Stimulated activated CD4-positive, alpha-beta T cell treated with anti-CD3 and anti-CD28 coated beads, TNF-alpha, amount 100 ng/mL, for 1 hour (primary cell): ENCODE measurements around the gene NANOS2.
"Not testable (repeated sequence)": the region's sequence is repeated elsewhere in the genome, so short reads cannot be mapped to it uniquely, and the experiment has no call there.

Source experiments
- DNase-seq, 3 donors: peaks; one replicate each; pipeline ENCODE4 v3.0.0-alpha.2; 2020; ENCODE audit warnings: low read depth in 3 of 3, low spot score in 1 of 3

NANOS2 gene

DNA sequence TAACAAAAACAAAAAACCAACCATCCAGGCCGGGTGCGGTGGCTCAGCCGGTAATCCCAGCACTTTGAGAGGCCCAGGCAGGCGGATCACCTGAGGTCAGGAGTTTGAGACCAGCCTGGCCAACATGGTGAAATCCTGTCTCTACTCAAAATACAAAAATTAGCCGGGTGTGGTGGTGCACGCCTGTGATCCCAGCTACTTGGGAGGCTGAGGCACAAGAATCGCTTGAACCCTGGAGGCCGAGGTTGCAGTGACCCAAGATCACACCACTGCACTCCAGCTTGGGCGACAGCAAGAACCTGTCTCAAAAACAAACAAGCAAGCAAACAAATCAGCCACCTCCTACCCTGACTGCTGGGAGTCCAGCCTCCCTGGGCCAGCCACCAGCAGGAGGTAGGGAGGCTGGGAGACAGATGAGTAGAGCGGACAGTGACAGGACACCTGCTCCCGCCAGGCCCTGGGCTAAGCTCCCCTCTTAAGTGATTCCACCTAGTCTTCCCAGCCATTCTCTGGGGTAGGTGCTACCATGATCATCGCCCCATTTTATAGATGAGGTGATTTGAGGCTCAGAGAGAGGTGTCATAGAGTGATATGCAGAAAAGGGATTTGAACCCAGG is 18.5 kb downstream of the NANOS2 start:
- not testable (repeated sequence) for DNase-seq

DNA sequence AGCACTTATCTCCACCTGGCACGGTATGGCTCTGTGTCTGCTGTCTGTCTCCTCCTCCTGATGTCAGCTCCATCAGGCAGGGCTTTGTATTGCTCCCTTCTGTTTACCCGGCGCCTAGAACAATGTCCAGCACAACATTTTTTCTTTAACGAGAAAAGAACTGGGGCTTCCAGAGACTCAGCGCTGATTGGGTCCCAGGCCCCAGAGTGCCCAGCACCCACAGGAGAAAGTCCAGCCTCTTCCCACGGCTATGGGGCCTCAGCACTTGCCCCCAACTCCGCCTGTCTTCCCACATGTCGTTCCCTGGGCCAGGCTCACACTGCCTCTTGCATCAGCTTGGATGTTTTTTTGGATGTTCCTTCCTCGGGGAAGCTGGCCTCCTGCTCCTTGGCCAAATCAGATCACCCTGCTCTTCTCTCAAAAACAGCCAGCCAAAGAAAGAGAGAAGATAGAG is 19.0 kb downstream of the NANOS2 start:
- no peak for DNase-seq

DNA sequence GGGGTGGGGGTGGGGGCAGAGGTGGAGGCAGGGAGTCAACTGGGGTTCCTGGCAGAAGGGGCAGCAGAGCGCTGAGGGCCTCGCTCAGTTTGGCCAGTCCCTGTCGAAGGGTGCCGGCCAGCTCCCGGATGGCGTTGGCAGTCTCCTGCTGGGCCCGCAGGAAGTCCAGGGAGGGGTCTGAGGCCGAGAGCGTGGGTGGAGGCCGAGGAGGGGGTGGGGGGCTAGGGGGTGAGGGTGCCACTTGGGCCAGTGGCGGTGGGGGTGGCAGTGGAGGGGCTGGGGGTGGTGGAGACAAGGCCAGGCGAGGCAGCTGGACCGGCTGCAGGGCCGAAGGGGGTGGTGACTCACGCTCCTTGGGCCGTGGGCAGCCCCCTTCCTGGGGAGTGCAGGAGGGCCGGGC is 23.7 kb downstream of the NANOS2 start:
- no peak for DNase-seq

DNA sequence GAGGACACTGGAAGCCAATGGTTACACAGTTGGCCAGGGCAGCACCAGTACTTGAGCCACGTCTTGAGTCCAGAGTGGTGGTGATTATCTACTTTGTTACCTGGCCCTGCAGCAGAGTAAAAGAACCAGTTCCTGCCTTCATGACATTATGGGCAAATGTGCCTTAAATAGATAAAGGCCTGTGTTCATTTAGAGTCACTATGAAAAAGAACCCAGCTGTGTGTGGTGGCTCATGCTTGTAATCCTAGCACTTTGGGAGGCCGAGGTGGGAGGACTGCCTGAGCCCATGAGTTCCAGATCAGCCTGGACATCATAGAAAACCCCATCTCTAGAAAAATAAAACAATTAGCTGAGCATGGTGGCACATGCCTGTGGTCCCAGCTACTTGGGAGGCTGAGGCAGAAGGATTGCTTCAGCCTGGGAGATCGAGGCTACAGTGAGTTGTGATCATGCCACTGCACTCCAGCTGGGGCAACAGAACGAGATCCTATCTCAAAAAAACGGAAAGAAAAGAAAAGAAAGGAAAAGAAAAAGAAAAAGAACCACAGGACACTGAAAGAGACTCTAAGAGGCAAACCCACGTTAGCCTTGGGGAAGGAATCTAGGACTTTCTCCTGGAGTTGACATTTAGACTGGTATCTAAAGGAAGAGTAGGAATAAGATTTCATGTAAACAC is 25.2 kb downstream of the NANOS2 start:
- DNase-seq: no peak

DNA sequence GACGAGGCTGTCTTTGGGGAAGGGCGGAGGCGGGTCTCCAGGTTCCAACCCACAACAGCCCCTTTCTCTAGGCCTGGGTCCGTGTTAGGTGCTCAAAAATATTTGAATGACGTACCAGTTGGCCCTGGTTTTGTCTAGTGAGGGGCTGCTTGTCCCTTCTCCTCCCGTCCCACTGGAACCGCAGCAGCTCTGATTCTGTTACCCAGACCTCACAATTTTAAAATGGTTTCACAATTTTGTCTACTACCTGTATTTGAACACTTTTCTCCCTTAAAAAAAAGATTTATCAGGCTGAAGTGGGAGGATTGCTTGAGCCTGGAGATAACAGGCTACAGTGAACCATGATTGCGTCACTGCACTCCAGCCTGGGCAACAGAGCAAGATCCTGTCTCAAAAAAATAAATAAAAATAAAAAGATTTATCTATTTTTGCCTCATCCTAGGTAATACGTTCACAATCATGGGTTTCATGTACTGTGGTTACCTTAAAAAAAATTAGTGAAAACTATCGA is 27.3 kb downstream of the NANOS2 start:
- DNase-seq: no peak

DNA sequence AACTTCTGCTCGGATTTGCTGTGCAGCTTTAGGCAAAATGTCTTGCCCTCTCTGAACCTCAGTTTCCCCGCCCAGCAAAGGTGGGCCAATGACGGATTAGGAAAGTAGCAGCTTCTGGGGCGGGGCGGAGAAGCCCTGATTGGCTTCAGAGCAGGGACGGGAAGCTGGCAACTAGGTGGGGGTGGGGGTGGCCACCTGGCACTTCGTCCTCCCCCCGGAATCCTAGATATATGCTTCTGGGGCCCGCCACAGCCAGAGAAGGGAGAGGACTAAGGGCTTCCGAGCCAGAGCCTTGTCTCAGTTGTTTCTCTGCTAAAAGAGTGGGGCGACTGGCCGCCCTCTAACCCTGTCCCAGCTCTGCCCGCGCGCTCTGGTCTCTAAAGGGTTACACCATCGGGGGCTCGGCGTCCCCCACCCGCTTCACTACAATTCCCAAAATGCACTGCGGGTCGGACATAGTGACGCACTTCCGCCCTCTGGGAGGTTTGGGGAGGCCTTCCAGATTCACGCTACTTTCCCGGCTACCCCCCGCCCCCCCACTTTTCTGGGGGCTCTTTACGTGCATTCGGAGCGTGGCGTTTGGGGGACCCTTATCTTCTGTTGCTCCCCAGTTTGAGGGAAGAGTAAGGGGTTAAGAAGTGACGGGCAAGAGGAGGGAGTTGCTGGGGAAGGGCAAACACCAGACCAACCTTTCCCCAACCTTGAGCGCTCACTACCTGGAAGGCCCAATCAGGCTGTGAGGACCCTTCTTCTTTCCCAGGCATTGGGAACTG is 28.0 kb downstream of the NANOS2 start:
- DNase-seq: peak; percentile 68 to 70 (median 69)

DNA sequence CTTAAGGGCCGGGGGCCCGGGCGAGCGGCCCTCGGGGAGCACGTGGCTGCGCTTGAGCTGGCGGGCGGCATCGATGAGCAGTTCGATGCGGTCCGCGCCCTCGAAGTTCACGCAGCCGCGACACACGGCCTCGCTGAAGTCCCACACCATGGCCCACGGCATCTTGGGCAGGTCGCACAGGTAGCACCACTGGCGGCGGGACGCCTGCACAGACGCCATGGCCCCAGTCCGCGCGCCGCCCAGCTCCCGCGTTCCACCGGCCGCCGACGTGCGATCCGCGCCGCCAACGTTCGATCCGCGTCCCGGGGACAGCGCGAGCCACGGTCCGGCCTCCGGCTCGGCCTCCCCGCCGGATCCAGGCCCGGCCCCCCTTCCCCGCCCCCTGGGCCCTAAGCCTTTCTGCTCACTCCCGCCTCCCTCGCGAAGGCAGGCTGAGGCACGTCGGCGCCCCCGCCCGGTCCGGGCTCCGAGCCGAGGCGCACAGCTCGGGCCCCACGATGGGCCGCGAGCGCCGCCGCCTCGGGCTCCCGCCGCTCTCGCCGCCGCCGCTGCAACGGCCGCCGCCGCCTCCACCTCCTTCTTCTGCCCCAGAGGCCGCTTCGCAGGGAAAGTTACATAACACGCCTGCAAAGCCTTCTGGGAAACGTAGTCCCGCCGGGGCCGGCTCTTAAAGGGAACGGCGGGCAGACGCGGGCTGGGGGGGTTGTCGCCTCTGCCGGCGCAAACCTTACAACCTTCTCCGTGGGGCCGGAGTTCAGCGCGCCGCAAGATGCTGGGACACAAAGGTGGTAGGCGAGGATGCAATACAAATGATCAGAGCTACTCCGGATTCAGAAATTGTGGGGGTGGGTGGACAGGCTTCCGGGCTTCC is 28.8 kb downstream of the NANOS2 start, which contains the start of gene IRF2BP1:
IRF2BP1 (minus strand) TSS at position 586 of the 871 bp plus-strand sequence; CDS start at position 219, 367 bp downstream.
- peak; percentile 67 to 73 (median 71) for DNase-seq

DNA sequence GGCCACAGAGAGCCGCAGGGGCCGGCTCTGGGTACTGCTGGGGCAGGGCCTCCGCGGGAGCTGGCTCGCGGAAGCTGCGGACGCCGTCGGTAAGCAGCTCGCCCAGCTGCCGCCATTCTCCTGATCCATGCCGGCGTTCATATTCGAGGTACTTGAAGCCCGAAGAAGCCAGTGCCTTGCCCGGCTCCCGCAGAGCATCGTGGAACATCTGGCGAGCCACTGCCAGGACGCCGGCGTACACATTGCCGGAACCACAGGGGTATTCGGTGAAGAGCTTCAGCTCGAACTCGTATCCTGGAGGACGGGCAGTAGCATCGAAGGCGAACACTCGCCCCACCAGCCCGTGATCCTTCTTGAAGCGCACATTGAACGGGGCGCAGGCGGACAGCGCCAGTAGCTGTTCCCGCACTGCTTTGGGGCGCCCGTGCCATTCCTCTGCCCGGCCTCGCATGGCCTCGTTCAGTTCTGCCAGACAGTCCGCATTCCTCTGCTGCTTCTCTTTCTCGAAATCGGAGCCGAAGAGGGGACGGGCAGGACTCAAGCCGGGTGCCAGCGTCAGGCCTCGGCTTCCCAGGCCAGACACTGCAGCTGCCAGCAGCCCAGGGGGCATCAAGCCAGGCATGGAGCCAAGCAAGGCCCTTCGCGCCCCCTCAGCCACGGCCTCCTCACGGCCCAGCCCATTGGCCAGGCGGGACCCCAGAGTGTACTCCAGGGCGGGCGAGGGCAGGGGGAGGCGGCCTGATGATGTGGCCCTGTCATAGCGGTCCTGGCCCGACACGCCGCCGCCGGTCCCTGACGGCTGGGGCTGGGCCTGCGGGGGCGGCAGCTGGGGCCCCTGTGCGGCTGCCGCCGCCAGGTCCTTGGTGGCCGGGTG is 29.7 kb downstream of the NANOS2 start:
- DNase-seq: no peak

DNA sequence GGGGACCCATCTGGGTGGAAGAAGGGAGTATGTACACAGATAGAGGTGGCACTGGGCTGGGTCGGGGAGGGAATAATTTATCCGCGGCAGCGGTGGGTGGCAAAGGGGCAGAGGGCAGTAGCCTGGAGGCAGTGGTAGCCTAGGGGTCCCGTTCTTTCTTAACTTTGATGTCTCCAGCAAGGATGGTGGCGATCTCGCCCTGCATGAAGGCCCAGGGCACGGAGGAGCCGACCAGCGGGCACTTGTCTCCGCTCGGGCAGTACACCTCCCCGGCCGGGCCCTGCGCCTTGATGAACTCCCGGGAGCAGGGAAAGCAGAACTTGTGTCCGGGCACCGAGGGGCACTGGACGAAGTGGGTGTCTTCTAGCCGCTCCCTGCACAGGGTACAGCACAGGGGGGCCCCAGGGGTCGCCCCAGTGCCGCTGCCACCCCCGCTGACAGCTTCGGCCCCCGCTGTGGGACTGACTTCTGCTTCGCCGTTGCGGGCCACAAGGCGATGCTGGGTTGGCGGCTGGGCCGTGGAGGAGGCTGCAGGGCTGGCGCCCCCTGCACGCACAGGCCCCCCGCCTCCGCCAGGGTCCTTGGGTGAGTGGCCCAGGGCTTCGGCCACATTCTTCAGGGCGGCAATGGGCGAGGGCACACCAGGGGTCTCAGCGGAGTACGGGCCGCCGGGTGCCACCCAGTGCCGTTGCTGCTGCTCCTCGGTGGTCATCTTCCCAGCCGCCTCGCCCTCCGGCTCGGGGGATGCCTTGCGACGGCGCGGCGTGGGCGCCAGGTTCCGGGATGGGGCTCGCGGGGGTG is 30.5 kb downstream of the NANOS2 start:
- DNase-seq: no peak

DNA sequence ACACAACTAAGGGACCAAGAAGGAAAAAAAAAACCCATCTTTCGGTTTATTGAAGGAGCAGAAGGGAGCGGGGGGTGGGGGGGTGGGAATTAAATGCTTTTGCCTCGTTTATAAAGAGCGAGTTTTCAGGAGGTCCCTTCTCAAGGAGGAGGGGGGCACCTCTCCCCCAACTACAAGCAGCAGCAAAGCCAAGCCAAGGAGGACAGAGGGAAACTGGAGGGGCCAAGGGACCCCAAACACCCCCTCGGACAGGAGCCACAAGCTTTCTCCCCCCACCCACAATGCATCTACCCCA is 31.0 kb downstream of the NANOS2 start:
- no peak for DNase-seq

DNA sequence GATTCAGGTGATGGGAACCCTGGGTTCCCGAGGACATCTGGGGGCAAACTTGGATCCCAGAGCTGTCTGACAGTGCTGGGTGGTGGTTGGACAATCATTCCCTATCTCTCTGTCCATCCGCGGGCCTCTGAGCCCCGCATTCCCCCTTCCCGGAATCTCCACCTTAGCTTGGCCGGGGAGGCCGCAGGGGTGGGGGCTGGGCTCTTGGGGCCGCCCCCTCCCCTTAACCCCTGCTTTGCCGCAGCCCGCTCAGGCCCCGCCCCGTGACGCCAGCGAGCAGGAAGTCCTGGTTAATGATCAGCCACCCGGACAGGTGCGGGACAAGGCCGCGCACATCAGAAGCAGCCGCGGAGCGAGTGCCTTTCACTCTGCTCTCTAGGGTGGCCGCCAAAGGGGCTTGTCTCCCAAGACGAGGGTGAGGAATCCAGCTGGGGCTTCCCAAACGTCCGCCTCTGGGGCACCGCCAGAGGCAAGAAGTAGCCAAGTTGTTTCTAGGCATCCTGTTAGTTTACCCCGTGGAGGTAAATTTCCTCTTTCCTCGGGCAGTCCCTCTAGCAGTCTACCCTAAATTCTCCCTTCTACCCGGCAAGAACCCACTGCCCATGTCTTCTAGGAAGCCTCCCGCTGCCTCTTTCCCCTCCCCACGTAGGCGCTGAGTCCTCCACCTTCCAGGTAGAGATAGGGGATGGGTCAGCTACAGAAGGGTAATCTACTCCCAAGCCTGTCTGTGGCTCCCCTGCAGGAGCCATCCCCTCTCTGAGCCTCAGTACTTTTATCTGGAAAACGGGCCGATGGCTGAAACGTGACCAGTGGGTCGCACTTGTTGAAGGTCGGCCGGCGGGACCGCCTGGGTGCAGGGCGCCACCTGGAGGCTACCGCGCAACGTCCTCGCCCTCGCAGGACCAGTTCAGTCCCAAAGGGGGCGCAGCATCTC is 31.7 kb downstream of the NANOS2 start:
- DNase-seq: peak in 2 of 3 donors; percentile 61 to 76

DNA sequence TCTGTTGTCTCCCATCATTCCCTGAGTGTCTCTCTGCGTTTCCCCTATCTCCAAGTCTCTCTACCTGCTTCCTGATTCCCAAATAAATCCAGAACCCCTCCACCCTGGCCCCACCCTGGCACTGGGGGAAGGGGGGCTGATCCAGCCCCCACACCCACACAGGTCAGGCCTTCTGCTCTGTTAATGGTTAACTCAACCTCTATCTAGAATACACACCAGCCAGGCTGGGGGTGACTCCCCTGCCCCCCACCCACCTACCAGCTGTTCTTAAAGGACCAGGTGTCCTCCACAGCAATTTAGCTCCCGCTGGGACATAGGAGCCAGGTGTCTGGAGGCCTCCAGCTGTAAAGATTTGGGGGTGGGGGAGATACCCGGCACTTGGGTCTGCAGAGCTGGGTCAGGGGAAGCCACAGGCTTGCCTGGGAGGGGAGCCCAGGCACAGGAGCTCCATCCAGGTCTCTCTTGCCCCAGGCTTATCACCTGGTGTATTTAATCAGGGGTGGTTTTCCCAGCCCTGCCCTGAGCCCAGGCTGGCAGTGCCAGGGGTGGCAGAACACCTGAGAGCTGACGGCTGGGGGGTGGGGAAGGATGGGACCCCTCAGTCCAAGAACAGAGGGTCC is 32.6 kb downstream of the NANOS2 start:
- DNase-seq: no peak

DNA sequence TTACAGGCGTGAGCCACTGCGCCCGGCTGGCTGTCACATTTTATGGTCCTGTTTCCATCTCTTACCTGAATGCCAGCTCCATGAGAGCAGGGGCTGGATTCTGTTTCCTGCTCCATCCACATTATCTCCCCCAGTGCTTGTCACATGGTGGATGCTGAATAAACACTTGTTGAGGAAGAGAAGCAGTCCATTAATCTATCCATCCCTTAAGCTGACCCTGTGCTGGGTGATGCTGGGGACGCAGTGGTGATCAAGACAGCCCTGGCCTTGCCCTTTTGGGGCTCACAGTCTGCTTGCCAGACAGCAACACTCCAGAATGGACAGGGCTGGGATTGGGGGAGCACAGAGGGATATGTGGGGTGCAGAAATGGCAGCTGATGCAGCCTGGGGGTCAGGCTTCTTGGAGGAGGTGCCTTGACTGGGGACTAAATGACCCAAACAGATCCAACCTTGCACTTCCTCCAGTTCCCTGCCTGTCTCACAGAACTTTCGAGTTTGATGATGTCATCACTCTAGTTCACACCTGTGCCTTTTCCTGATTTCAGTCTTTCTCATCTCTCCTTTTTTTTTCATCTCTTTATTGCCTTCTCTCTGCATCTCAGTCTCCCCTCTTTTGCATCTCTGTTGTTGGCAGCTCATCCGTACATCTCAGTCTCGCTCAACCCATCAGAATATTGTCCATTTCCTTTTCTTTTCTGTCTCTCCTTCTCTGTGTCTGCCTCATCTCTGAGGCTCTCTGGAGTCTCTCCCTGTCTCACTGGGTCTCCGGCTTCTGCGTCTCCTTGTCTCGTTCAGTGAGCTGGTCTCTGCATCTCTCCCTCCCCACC is 33.3 kb downstream of the NANOS2 start:
- no peak for DNase-seq

DNA sequence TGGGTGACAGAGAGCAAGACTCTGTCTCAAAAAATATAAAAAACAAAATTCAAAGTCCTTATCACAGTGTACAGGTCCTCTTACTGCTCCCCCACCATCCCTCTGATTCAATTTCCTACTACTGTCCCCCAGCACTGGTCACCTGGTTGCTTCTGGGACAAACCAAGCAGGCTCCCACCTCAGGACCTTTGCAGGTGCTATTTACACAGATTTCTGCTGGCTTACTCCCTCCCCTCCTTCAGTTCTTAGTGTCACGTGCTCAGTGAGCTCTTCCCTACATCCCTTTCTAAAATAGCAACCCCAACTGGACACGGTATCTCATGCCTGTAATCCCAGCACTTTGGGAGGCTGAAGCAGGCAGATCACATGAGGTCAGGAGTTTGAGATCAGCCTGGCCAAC is 34.6 kb downstream of the NANOS2 start:
- no peak for DNase-seq

DNA sequence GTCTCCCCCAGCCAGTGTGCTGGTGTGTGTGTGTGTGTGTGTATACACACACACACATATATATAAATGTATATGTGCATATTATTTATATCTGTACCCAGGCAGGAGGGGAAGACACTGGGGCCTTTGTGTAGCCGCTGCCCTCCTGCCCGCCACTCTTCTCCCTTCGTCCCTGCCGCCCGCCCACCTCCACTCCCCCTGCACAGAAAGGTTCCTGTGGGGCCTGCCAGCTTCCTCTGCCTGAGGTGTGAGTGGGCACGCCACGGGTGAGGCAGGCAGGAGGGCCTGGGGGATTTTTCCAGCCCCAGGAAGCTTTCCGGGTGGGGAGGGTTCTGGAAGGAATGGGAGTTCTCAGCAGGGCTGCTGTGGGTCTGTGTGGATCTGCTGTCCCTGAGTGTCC is 35.5 kb downstream of the NANOS2 start:
- no peak for DNase-seq

DNA sequence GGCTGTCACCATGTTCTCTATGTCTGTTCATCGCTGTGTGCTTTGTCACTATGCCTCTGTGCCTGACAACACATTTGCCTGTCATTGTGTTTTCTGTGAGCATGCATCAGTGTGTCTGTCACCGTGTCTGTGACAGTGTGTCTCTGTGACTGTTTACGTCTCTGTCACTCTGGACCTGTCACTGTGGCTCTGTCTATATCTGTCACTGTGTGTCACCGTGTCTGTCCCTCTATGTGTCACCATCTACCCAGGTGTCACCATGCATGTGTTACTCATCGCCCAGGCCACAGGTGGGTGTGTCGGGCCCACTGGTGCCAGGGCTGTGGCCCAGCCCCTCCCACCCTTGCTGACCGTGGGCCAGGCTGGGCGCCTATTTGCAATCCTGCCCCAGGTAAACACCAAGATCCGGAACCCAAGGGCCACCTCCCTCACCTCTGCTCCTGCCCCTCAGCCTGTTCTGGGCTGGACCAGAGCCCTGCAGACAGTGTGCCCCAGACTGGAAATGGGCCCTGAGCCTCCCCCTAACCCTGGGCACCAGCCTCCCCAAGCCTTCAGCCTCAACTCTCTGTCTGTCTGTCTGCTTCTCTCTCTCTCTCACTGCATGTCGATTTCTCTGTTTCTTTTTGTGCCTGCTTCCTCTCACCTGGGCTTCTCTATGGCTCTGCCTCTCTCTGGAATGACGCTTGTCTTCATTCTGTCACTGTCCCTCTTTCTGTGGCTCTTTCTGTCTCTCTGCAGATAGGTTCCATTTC is 36.4 kb downstream of the NANOS2 start:
- DNase-seq: no peak
